Endothelial cell (in vitro differentiated cells): ENCODE measurements around the gene EDNRA. TPM values are rescaled to one million over a fixed set of nuclear protein-coding genes. Genes with fewer than 3 reads are reported as not detected.

ENCODE experiments used
- DNase-seq: peaks from one replicate; pipeline ENCODE4 v3.0.0; 2021; ENCODE audit warnings: low spot score
- H3K27ac Mint-ChIP-seq: one replicate; pipeline ENCODE4 v1.8.0; 2021; ENCODE audit warnings: mixed read lengths, inconsistent platforms; ENCODE audit not compliant: unreplicated experiment
- H3K27me3 Mint-ChIP-seq: one replicate; pipeline ENCODE4 v1.8.0; 2021; ENCODE audit warnings: mild to moderate bottlenecking, moderate library complexity, mixed read lengths, inconsistent platforms; ENCODE audit not compliant: unreplicated experiment
- H3K36me3 Mint-ChIP-seq: one replicate; pipeline ENCODE4 v1.8.0; 2021; ENCODE audit warnings: mild to moderate bottlenecking, low read depth, mixed read lengths, inconsistent platforms; ENCODE audit not compliant: unreplicated experiment
- H3K4me1 Mint-ChIP-seq: one replicate; pipeline ENCODE4 v1.8.0; 2021; ENCODE audit warnings: mild to moderate bottlenecking, mixed read lengths, inconsistent platforms; ENCODE audit not compliant: unreplicated experiment
- H3K4me3 Mint-ChIP-seq: one replicate; pipeline ENCODE4 v1.8.0; 2021; ENCODE audit warnings: mild to moderate bottlenecking, mixed read lengths, inconsistent platforms; ENCODE audit not compliant: unreplicated experiment
- H3K9me3 Mint-ChIP-seq: one replicate; pipeline ENCODE4 v1.8.0; 2021; ENCODE audit warnings: mixed read lengths, inconsistent platforms; ENCODE audit not compliant: unreplicated experiment
- CTCF ChIP-seq: fragments of 200-600 bp; sonication (generic); IDR thresholded peaks from one replicate; pipeline ENCODE4 v1.5.0; 2021; ENCODE audit warnings: antibody characterized with exemption; ENCODE audit not compliant: unreplicated experiment
- total RNA-seq: library from RNA; stranded (reverse); fragmentation: NEBNext Ultra II Directional; extraction: Animal tissue kit (Norgen Biotek cat#: 25700); gene quantifications from one replicate; pipeline ENCODE4 v1.2.1, GENCODE V29; 2021; ENCODE audit not compliant: unreplicated experiment

The EDNRA gene
- total RNA-seq, 1 donor from 2014 or later: 0.23 TPM

- no peak for DNase-seq
- H3K4me1 Mint-ChIP-seq: no peaks in the 10 kb centered on the region
- no peak overlapping the region for H3K27ac Mint-ChIP-seq
- H3K36me3 Mint-ChIP-seq: no peaks in the 10 kb centered on the region
- no peak for TF ChIP-seq CTCF
- no peak overlapping the region for H3K4me3 Mint-ChIP-seq
- no peaks in the 10 kb centered on the region for H3K27me3 Mint-ChIP-seq
- no peaks in the 10 kb centered on the region for H3K9me3 Mint-ChIP-seq
Observed at GRCh38 chr4:147492761-147493160, 11.9 kb downstream of the EDNRA start.

- Mint-ChIP-seq H3K4me3 (no peak overlapping the region), H3K9me3 (no peaks in the 10 kb centered on the region), H3K36me3 (no peaks in the 10 kb centered on the region), H3K27me3 (no peaks in the 10 kb centered on the region), H3K4me1 (no peaks in the 10 kb centered on the region), H3K27ac (no peak overlapping the region)
- no peak for DNase-seq
- TF ChIP-seq CTCF: no peak
Observed at GRCh38 chr4:147493307-147493706, 12.4 kb downstream of the EDNRA start.

- H3K36me3 Mint-ChIP-seq: no peaks in the 10 kb centered on the region
- no peak for TF ChIP-seq CTCF
- no peaks in the 10 kb centered on the region for H3K9me3 Mint-ChIP-seq
- DNase-seq: no peak
- no peak overlapping the region for H3K4me3 Mint-ChIP-seq
- H3K27me3 Mint-ChIP-seq: no peaks in the 10 kb centered on the region
- no peak overlapping the region for H3K27ac Mint-ChIP-seq
- no peaks in the 10 kb centered on the region for H3K4me1 Mint-ChIP-seq
Observed at GRCh38 chr4:147494301-147494700, 13.4 kb downstream of the EDNRA start.

GRCh38 chr4:147496500-147496899 is 15.6 kb downstream of the EDNRA start:
- Mint-ChIP-seq H3K27ac (no peak overlapping the region), H3K27me3 (no peaks in the 10 kb centered on the region), H3K36me3 (no peaks in the 10 kb centered on the region), H3K4me1 (no peaks in the 10 kb centered on the region), H3K4me3 (no peak overlapping the region), H3K9me3 (no peaks in the 10 kb centered on the region)
- DNase-seq: no peak
- TF ChIP-seq CTCF: no peak

- H3K4me1 Mint-ChIP-seq: peaks cover under 1% of the 10 kb centered on the region
- no peaks in the 10 kb centered on the region for H3K9me3 Mint-ChIP-seq
- no peak overlapping the region for H3K27ac Mint-ChIP-seq
- no peaks in the 10 kb centered on the region for H3K36me3 Mint-ChIP-seq
- DNase-seq: no peak
- H3K27me3 Mint-ChIP-seq: no peaks in the 10 kb centered on the region
- no peak for TF ChIP-seq CTCF
- no peak overlapping the region for H3K4me3 Mint-ChIP-seq
Observed at GRCh38 chr4:147498031-147498660, 17.2 kb downstream of the EDNRA start.
